HG03135 (cell line): ENCODE data around the gene TBX15.
A peak's percentile ranks its signal among the peaks of the same experiment; 100 is the strongest.
"Not testable (repeated sequence)": the region's sequence is repeated elsewhere in the genome, so short reads cannot be mapped to it uniquely, and the experiment has no call there.

Experiments used
- ATAC-seq: cut with Tn5 transposase; IDR thresholded peaks from one replicate; pipeline ENCODE4 v1.9.1; 2021; ENCODE audit warnings: mild to moderate bottlenecking, moderate library complexity; ENCODE audit not compliant: unreplicated experiment

TBX15 gene

GRCh38 chr1:118928739-118929554, 59.2 kb downstream of the TBX15 start:
- no peak for ATAC-seq

DNA sequence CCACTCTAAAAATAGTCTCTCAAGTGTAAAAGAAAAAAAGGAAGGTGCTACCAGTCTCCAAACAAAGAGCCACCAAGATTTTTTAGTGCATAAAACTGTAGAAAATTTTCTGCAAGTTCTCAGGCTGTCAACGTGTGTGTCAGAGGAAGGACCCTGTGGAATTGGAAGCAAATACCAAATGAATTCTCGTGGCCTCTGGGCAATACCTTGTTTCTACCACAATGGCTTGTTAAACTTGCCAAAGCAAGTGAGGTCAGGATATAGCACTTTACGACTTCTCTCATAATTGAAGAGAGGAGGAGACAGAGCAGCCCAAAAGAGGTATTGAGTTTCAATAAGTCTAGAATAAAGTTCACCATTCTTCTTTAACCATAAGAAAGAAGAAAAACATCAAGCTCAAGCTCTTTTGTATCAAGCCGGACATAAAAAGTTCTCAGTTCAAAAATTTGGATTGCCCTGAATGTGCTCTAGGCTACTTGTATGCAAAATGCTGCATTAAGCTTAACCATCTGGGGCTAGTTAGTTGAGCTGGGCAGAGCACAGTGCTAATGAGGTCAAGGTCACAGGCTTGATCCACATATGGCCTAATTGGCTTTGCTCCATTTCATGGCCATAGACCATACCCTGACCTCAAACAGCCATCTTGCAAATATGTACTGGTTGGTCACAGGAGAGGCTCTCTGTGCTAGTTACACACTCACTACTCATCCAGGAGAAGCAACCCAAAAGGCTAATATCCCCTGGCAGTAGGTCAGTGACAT, 60.5 kb downstream of the TBX15 start:
- no peak for ATAC-seq

- no peak for ATAC-seq
These were observed 61.9 kb downstream of the TBX15 start for GRCh38 chr1:118926261-118926660.

DNA sequence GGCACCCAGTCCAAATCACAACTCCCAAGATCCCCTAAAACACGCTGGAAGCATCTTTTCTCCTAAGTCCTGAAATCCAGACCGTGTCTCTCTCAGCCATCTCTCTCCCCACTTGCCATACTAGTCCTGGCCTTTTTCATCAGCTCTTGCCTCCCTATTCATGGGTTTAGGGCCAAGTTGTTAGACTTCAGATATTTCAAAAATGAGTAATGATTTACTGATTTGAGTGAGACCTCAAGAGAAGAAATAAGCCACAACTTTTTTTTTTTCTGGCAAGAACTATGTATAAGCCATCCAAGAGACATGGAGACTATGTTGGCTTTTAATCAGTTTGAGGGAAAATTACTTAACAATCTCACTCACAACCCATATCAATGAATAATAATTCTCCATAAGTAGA, 62.5 kb downstream of the TBX15 start:
- no peak for ATAC-seq

- ATAC-seq = no peak
These were observed 64.8 kb downstream of the TBX15 start for GRCh38 chr1:118923319-118923718.

DNA sequence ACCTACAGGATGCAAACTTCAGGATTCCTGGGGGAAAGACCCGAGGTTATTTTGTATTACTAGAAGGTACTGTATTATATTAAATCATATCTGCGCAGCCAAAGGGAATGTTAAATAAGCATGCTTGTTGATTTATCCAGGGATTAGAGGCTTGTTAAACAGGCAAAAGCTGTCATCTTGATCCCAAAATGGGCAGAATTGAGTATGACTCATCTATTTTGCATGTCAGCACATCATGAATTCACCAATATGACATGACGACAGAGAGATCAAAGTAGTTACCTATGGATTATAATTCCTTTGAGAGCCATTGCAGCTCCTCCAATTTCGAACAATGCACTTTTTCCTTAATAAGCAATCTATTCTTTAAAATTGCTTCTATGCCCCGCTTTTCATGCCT, 66.1 kb downstream of the TBX15 start:
- ATAC-seq = no peak

GRCh38 chr1:118920124-118920717, 67.9 kb downstream of the TBX15 start:
- ATAC-seq = no peak

- ATAC-seq = no peak
These were observed 69.2 kb downstream of the TBX15 start for GRCh38 chr1:118918940-118919259.

DNA sequence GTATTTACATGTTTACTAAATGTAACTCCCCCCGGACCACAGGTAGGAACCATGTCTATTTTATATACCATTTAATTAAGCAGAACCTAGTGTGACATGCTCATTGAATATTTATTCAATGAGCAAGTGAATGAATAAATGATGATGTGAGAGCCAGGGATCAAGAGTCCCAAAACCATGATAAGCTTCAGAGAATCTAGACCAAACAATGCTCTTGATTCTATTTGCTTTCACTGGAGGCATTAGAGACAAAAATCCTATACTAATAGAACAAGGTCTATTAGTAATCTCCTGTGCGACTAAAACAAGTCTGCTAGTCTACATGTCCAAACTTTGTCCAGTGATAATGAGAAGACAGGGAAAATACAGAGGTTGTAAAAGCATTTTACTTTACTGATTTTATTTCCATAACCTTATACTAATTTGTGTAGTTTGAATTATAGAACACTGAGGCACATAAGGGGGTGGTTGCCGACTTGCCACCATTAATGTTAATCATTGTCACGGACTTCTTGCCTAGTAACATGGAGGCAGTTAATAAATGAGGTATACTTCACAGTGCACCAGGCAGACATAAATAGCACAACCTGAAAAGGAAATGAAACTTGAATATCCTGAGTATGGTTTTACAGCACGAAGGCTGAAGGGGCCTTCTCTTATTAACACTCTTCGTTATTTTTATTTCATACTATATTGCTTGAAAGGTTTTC, 69.8 kb downstream of the TBX15 start:
- peak; percentile 67 for ATAC-seq

GRCh38 chr1:118916346-118916745, 71.8 kb downstream of the TBX15 start:
- ATAC-seq = not testable (repeated sequence)

DNA sequence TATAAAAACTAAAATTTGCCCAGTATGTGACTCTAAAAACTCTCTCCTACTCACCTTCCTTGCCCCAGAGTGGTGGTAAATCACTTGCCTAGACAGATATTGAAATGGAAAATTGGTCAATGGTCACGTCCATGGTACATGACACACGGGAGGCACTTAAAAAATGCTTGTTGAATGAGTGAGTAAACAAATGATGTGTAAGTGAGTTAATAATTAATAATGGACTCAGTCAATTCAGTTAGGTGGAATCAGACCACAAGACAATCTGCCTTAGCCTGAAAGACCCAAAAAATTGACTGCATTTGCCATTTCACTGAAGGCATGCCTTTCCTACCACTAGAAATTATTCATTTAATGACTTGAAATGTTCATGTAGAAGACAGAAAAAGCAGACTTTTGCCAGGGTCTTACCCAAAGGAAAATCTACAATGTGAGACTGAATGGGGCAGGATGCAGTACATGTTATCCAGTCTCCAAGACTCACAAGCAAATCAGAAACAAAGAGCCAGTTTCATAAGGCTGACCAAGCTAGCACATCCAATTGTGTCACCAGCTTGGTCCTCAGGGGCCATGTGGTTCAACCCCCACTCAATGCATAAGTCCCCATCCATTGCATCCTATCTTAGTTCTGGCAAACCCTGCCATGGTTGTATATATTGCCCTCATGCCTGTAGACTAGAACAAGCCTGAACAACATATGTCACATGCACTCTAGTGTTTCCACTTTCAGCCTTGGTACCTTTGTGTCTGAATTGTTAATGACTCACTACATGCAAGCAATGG, 73.6 kb downstream of the TBX15 start:
- peak; percentile 54 for ATAC-seq

GRCh38 chr1:118913818-118914217, 74.3 kb downstream of the TBX15 start:
- ATAC-seq = no peak

- ATAC-seq = no peak
These were observed 75.6 kb downstream of the TBX15 start for GRCh38 chr1:118912574-118912973.

DNA sequence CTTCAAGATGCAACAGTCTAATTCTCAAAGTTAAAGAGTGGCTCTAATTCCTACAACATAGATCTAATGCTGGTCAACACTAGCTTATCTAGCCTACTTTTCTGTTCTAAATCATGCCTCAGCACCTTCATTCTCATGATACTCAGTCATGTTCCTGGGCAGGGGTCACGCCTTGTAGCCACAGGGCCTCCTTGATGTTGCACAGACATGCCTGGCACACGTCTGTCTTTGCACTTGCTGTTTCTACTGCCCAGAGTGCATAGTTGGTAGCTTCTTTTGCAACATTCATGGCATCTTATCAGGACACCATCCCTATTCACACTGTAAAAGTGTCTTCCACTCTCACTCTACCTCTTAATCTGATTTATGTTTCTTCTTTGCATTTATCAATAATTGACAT, 76.6 kb downstream of the TBX15 start:
- no peak for ATAC-seq

GRCh38 chr1:118907466-118907865, 80.7 kb downstream of the TBX15 start:
- ATAC-seq = no peak

- ATAC-seq = no peak
These were observed 82.5 kb downstream of the TBX15 start for GRCh38 chr1:118905671-118906070.

DNA sequence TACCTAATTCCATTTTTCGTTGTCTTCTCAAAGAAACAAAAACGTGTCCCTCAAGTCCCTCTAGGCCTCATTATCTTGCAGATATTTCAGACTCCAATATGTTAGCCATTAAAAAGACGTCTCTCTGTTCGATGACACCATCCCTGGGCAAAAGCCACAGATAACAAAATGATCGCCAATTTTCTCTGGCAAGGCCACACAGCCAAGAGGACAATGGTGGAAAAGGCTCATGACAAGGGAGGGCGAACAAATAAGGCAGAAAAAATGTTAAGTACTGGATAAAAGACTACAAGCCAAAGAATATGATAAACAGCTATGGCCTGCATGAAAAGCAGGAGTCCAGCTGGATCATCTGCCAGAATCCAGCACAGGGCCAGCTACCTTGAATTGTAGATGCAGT, 82.9 kb downstream of the TBX15 start:
- ATAC-seq = no peak

DNA sequence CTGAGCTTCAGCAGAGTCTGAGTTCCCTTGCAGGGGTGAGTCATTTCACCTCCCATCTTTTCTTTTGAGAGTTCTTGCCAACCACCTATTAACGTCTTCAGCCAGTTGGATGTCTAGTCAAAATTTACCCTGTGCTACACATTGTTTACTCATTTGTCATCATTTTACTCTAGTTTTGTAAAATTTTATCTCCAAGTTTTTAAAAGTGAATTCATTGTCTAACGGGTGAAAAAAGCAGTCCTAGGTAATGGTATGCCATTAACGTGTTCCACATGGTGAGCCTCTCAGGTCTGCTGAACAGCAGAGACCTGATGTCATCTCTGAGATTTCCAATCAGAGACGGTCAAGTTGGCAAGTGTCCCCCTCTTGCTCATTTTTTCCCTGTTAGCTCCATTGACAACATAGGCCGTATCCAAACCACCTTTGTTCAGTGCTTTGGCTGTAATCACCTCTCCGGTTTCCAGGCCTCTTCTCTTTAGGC, 85.4 kb downstream of the TBX15 start:
- no peak for ATAC-seq

GRCh38 chr1:118902299-118902698, 85.8 kb downstream of the TBX15 start:
- no peak for ATAC-seq

GRCh38 chr1:118900643-118901440, 87.3 kb downstream of the TBX15 start:
- ATAC-seq = no peak
